NK-92 (cell line): ENCODE results near the gene SPRTN.

Experiments used
- DNase-seq: peaks from one replicate; lab custom pipeline; 2025; ENCODE audit not compliant: unreplicated experiment; lab: John Stamatoyannopoulos, UW

SPRTN gene

DNA sequence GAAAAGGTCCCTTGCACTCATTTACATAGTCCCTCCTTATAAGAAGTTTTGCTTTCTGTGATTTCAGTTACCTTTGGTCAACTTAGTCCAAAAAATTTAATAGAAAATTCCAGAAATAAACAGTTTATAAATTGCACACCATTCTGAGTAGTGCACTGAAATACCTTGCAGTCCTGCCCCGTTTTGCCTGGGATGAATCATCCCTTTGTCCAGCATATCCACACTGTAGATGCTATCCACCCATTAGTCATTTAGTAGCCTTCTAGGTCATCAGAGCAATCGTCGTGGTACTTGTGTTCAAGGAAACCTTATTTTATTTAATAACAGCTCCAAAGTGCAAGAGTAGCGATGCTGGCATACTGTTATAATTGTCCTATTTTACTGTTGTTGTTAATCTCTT is 38.0 kb downstream of the SPRTN start:
- no peak for DNase-seq

DNA sequence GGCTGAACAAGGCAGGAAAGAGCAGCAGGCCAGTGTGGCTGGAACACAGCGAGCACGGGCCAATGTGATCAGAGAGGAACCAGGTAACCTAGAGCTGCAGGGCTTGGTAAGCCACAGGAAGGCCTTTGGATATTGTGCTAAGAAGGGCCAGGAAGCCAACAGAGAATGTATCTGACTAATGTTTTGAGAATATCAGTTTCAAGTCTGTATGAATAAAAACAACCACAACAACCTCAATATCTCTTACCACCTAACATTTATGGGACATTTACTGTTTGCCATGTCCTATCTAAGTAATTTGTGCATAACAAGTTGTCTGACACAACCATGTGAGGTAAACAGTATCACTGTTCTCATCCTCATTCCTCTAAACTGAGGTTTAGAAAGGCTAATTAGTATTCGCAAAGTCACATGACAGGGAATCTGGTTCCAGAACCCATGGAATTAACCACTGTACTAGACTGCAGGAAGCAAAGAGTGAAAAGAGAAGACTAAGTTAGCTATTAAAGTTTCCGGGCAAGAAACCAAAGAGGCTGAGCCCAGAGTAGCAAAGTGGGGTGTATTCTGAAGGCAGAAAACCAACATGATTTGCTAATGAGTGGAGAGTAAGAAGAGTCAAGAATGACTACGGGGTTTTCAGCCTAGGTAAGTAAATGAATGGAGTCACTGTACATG is 38.9 kb downstream of the SPRTN start:
- no peak for DNase-seq

DNA sequence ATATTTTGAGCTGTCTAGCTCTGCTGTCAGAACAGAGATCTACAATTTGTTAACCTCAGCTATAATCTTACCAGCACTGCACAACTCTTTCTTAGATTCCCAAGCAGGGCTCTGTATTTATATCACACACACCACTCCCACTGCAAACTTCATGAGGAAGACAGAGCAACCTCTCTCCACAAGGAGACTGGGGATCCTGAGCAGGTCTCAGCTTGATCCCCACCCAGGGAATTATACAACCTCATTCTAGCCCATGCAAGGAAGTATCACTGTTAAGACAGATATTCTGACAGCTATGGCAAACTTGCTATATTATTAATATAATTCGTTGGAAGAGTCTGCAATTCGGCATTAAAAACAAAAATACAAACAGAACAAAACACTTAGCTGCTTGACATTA is 43.6 kb downstream of the SPRTN start:
- no peak for DNase-seq

DNA sequence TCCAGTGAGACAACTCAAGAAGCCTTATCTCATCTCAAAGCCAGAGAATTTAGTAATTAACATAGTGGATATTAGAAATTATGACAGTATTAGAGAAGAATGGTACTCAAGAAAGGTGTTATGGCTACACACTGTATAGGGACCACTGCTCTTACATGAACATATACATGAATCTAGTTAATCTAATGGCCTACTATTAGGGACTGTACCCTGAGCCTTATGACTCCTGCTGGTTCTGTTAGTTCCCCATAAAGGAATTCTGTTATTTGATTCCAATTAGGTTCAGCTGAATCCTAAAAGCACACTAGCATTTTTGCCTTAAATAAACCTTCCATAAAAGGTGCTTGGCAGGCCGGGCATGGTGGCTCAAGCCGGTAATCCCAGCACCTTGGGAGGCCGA is 44.3 kb downstream of the SPRTN start:
- no peak for DNase-seq

DNA sequence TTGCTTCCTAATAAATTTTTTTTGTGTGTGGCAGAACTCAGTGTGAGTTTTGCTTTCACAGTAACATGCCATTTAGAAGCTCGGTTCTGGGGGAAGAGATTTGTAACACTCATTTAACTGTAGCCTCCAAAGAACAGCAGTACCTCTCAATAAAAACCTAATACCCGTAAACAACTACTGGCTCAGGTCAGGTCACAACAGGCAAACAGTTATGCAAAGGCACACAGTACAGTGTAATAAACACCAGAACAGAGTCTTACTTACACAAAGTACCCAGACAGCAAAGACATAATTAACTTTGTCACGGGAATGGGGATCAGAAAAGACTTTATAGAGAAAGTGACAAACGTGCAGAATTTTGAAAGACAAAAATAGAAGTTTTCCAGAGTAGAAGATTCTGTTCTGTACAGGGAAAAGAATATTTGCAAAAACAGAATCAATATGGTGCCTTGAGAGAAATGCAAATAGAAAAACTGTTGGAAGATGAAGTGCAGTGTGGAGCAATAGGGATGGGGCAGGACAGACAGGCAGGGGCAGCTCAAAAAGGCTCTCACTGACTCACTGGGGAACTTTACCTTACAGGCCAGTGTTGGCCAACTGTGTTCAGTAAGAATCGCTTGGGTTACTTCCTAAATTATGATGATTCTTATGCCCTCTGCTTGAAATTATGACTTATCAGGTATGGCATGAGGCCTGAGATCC is 45.2 kb downstream of the SPRTN start:
- no peak for DNase-seq

DNA sequence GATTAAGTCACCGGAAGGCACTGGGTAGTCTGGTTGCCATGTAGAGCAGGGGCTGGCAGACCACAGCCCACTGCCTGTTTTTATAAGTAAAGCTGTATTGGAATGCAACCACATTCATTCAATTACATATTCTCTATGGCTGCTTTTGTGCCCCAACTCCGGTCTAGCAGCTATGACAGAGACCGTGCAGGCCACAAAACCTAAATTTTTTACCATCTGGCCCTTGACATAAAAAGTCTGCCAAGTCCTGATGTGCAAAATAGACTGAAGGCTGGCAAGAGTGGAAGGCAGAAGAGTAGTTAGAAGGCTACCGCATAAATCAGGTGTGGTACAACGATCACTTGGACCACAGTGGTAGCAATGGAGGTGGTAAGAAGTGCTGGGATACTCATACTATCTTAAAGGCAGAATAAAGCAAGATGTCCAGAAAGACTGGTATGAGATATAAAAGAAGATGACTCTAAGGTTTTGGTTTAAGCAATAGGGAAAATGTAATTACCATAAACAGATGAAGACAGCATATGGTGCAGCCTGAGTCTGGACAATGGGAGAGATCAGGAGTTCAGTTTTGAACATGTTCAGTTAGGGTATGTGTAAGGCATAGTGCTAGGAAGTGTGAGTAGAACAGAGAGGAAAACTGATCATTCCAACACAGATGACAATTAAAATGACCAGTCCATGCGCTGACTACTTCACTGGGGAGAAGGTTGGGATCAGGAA is 46.8 kb downstream of the SPRTN start:
- no peak for DNase-seq

DNA sequence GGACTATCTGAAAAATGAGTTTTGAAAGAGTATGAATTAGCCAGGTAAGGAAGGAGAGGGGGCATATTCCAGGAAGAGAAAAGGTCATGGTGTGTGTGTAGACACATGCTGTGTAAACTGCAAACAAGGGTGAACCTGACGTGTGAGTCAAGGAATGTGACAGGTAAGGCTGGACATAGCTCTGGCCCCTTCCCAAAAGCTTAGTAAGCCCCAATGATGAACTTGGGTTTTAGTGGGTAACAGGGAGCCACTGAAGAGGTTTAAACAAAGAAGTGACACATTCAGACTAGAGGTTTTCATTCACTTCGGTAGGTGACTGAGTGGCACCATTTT is 47.3 kb downstream of the SPRTN start:
- no peak for DNase-seq

DNA sequence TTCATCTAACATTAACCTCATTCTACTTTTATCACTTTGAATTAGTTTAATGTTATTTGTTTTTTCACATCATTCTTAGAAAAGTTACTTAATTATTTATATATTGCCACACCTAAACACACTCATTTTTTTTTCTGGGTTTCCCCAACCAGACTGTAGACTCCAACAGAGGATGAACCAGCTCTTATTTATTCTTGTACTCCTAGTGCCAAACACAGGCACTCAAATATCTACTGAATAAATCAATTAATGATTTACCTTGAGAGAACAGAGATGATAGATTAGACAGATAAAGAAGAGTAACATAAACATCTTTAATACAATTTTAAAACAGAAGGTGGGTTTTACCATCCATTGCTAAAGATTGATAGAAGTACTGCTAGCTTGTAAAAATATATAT is 48.4 kb downstream of the SPRTN start:
- no peak for DNase-seq

DNA sequence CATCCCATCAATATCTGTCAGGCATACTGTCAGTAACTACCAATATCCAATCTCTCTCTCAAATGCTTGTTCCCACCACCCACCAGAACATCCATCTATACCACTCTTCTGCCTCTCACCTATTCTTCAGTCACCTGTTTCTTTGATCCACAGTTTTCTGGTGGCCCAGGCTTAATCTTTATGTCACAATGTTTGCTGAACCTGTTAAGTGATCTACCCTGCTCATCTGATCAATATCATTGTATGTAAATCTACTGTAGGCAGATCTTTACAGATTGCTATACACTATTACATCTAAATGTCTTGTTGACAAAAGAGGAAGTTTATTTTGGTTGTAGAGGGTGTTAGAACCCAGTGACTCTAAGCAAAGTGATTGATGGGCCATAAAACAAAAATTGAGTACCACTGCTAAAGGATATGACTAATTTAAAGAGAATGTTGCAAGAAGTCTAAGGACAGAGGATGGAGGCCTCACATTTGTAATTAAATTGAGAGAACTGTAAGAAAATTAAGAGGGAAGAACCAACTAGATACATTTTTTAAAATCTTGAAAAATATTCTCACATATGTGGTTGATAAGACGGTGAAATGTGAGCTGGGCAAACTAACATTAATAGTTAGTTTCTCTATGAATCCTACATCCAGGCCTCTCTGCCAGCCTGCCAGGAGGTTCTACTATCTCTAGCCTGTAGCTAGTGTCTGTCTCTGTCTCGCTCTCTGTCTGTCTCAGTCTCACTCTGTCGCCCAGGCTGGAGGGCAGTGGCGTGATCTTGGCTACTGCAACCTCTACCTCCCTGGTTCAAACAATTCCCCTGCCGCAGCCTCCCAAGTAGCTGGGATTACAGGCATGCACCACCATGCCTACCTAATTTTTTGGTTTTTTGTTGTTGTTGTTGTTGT is 49.9 kb downstream of the SPRTN start:
- DNase-seq = no peak

DNA sequence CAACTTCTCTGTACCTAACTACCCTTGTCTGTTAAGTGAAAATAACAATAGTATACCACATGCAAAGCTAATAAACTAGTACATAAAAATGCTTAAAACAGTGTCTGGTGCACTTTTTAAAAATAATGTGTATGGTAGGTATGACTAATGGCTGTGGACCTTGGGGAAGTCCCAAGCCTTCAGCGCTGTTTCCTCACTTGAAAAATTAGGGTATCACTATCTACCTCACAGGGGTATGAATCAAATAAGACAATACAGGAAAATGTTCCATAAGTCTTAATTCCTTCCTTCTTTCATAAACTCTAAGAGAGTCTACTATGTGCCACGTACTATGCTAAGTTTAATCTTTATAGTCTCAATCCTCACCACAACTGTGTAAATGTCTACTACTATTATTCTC is 52.0 kb downstream of the SPRTN start:
- no peak for DNase-seq

DNA sequence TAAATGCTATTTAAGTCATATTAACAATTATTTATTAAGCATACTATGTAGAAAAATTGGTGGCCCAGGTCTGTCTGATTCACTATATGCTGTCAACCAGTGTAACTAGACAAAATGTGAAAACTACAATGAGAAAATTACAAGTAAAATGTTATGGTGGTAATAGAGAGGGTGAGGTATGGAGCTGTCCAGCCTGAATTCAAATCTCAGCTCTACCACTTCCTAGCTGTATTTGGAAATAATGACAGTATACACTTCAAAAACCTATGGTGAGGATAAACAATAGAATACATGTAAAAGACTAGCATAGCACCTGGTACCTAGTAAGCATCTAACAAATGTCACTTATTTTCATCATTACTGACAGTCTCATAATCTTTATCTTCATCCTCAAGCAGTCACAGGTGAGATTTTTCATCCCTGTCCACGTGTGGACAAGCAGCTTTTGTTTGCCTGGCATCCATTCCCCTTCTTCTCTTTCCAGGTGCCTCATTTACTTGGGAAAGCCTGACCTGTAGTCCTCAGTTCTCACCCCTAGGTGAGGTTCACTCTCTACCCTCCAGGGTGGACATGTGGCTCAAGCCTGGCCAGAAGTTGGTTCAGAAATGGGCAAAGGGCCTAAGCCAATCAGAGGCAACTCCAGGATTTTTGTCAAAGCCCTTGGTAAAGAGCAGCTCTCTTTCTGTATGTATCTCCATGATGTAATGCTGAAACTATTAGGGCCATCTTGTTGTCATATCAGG is 54.5 kb downstream of the SPRTN start:
- DNase-seq = no peak

DNA sequence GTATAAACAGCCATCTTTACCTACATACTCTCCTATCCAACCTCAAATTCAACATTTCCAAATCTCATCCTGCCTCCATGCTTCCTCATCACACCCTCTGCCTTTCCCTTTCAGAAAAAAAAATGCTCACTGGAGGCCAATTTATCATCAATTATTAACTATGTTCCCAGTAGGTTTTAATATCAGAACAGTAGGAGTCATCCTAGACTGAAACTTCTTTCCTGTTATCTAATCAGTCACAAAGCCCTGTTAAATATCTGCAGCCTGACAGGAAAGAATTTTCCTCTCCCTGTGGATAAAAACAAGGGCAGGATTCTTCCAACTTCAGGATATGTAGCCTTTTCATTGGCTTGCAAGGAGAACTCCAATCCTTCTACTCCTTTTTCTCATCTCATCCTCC is 55.6 kb downstream of the SPRTN start:
- DNase-seq = no peak

DNA sequence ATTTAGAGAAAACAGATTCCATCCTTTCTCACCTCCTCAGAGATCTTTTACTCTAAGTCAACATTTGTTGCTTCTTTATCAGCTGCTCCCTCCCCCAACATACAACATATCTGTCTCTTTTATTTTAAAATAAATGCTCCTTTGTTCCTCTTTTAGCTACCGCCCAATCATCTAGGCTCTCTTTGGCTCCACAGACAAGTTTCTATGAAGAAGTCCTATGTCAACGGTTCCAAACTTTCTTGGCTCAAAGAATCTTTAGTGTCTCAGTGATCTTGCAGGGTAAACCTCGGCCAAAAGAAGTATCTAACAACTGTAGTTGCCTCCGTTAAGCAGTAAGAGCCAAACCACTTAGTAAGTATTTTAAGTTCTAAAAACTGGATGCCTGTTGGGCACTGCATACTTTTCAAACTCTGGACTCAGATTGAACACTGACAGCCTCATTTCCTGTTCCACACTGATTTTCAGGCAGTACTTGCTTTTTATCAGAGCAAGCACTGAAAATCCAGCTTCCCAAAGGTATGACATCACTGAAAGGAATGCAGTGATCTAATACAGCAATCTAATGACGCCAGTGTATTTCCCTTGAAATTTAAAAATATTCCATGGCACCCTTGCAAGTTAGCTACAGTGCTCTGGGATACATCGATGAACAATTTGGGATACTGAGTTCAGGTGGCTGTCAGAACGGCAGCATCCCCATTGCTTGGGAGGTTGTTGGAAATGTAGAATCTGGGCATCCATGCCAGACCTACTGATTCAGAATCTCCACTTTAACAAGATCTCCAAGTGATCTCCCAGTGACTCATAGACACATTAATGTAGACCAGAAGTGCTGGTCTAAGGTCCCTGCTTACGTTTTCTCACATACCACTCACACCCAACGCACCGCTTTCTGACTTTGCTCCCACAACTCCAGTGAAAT is 57.2 kb downstream of the SPRTN start:
- DNase-seq = no peak

DNA sequence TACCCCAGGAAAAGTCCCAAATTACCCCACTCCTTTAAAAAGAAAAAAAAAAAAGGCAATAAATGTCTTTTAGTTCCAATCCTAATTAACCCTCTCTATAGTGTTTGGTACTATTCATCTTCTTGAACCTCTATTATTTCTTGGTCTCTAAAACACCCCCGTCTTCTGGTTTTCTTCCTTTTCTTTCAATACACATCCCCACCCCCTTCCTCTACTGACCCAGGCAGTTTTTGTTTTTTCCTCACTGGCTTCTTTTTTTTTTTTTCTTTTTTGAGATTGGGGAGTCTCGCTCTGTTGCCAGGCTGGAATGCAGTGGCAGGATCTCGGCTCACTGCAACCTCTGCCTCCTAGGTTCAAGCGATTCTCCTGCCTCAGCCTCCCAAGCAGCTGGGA is 57.9 kb downstream of the SPRTN start:
- no peak for DNase-seq

DNA sequence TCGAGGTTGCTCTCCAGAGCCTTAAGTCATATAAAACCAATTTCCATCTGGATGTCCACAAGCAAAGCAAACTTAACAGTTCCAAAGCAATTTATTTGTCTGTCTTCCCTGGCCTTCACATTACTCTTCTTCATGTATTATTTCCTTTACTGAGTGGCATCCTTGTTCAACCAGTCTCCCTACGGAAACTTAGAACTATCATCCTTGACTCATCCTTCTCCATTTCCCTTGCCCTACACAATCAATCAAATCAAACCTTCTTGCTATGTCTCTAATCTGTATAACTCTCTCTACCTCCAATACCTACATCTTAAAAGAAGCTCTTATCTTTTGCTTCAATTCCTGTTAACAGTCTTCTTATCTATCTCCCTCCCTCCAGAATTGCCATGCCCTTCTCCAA is 58.5 kb downstream of the SPRTN start:
- no peak for DNase-seq

DNA sequence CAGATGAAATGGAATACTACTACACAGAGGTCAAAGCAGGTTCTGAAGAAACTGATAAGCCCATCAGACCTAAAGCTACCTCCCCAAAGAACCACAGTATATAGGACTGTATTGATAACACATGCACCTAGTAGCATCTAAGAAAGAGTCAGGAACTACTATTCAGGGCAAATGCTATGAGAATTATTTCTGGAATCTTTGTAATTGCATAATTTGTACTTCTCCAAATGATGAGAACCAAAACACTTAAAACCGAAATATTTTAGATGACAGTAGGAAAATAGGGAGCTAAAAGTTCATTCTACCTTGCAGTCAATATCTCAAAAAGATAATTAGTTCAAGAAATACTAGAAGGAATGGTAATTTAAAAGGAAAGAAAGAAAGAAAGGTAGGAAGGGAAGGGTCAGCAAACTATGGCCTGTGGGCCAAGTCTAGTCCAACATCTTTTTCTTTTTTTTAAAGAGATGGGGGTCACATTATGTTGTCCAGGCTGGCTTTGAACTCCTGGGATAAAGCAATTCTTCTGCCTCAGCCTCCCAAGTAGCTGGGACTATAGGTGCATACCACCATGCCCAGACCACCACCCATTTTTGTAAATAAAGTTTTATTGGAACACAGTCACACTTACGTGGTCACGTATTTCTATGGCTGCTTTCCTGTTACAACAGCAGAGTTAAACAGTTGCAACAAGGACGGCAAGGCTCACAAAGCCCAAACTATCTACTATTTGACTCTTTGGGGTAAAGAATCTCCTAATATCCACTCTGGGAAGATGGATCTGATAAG is 60.0 kb downstream of the SPRTN start:
- DNase-seq = no peak

DNA sequence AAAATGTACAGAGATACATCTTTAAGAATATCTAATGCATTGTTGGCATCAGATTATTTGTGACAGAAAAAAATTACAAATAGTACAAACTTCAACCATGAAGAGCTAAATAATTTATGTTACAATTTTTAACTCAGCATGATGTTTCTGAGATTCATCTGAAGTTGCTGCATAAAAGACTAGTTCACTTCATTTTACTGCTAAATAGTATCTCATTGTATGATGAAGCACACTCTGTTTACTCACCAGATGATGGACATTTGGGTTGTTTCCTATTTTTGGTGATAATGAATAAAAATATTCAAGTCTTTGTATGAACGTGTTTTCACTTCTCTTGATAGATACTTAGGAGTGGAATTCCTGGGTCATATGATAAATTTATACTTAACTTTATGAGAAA is 63.4 kb downstream of the SPRTN start:
- no peak for DNase-seq

DNA sequence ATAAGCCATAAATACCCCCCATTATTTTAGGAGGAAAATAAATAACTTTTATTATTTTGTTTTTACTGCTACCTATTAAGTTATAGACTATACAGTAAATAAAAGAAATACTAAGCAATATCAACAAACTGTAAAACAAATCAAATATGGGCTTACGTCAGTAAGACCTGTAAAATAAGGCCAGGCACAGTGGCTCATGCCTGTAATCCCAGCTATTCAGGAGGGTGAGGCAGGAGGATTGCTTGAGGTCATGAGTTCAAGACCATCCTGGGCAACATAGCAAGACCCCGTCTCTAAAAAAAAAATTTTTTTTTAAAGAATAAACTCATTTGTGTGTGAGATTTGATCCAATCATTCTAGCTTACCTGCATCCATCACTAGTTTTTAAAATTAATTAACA is 66.2 kb downstream of the SPRTN start:
- no peak for DNase-seq
